Neural cell (in vitro differentiated cells): ENCODE results near the gene RNF7. TPM values are rescaled to one million over a fixed set of nuclear protein-coding genes. Genes with fewer than 3 reads are reported as not detected.

Experiments used
- H2AFZ ChIP-seq: fragments of 200-600, 300-800 bp; sonication (generic), shearing (Covaris generic); 2 replicates; pipeline ENCODE4 v1.6.0; 2014; ENCODE audit warnings: low read depth, mild to moderate bottlenecking, antibody characterized with exemption, low read length, moderate library complexity
- H3F3A ChIP-seq: fragments of 200-600 bp; shearing (Covaris generic); 2 replicates; pipeline ENCODE4 v1.6.1; 2016; ENCODE audit warnings: mild to moderate bottlenecking, moderate library complexity, mixed read lengths, antibody characterized with exemption, low read length; ENCODE audit not compliant: insufficient read depth, poor library complexity, severe bottlenecking
- H3K27ac ChIP-seq: fragments of 200-600, 300-800 bp; sonication (generic), shearing (Covaris generic); 2 replicates; pipeline ENCODE4 v1.5.1; 2014; ENCODE audit warnings: mild to moderate bottlenecking, low read length, moderate library complexity
- H3K27me3 ChIP-seq: fragments of 300-800, 200-600 bp; sonication (generic), shearing (Covaris generic); 2 replicates; pipeline ENCODE4 v1.6.0; 2014; ENCODE audit warnings: mild to moderate bottlenecking, low read depth, low read length, moderate library complexity; ENCODE audit not compliant: insufficient read depth
- H3K36me3 ChIP-seq: fragments of 300-800, 200-600 bp; sonication (generic), shearing (Covaris generic); 2 replicates; pipeline ENCODE4 v1.5.1; 2014; ENCODE audit warnings: mild to moderate bottlenecking, antibody characterized with exemption, low read length, moderate library complexity; ENCODE audit not compliant: insufficient read depth
- H3K4me2 ChIP-seq: fragments of 300-800, 200-600 bp; sonication (generic), shearing (Covaris generic); 2 replicates; pipeline ENCODE4 v1.6.0; 2014; ENCODE audit warnings: mild to moderate bottlenecking, low read length
- H3K4me3 ChIP-seq: fragments of 300-800, 200-600 bp; sonication (generic), shearing (Covaris generic); 2 replicates; pipeline ENCODE4 v1.5.1; 2014; ENCODE audit warnings: mild to moderate bottlenecking, low read length, moderate library complexity
- H3K79me2 ChIP-seq: fragments of 200-600 bp; shearing (Covaris generic); replicated peaks from 2 replicates; pipeline ENCODE4 v1.6.0; 2014; ENCODE audit warnings: mild to moderate bottlenecking, low read length, moderate library complexity; ENCODE audit not compliant: insufficient read depth
- H3K9ac ChIP-seq: fragments of 300-800, 200-600 bp; sonication (generic), shearing (Covaris generic); 2 replicates; pipeline ENCODE4 v1.6.1; 2016; ENCODE audit warnings: mild to moderate bottlenecking, low read length, mixed read lengths
- H3K9me2 ChIP-seq: fragments of 200-600 bp; shearing (Covaris generic); 2 replicates; pipeline ENCODE4 v1.6.1; 2016; ENCODE audit warnings: mild to moderate bottlenecking, low read length, mixed read lengths; ENCODE audit not compliant: insufficient read depth
- H3K9me3 ChIP-seq: fragments of 200-600, 300-800 bp; sonication (generic), shearing (Covaris generic); 2 replicates; pipeline ENCODE4 v1.6.1; 2016; ENCODE audit warnings: mild to moderate bottlenecking, mixed run types, low read length, moderate library complexity, mixed read lengths
- H4K20me1 ChIP-seq: fragments of 200-600 bp; shearing (Covaris generic); 2 replicates; pipeline ENCODE4 v1.6.1; 2016; ENCODE audit warnings: mild to moderate bottlenecking, mixed run types; ENCODE audit not compliant: insufficient read depth
- CTCF ChIP-seq: fragments of 450-650 bp; IDR thresholded peaks from 2 replicates; pipeline ENCODE4 v1.5.1; 2014; ENCODE audit warnings: antibody characterized with exemption, mild to moderate bottlenecking, moderate library complexity; ENCODE audit not compliant: poor library complexity, severe bottlenecking
- EP300 ChIP-seq: fragments of 450-650 bp; conservative IDR thresholded peaks from 2 replicates; pipeline ENCODE4 v1.6.1; 2014; ENCODE audit warnings: antibody characterized with exemption, mild to moderate bottlenecking, moderate library complexity; ENCODE audit not compliant: poor library complexity, severe bottlenecking
- EZH2 ChIP-seq: fragments of 200-600, 300-800 bp; shearing (Covaris generic), sonication (generic); IDR thresholded peaks from 2 replicates; pipeline ENCODE4 v1.6.1; 2014; ENCODE audit warnings: antibody characterized with exemption, low read length, borderline replicate concordance, mild to moderate bottlenecking; ENCODE audit not compliant: insufficient read depth, poor library complexity, severe bottlenecking
- MXI1 ChIP-seq: fragments of 450-650 bp; conservative IDR thresholded peaks from 2 replicates; pipeline ENCODE4 v1.6.1; 2014; ENCODE audit warnings: antibody characterized with exemption, mild to moderate bottlenecking; ENCODE audit not compliant: poor library complexity, severe bottlenecking
- POLR2AphosphoS5 ChIP-seq: IDR thresholded peaks from 2 replicates; pipeline ENCODE4 v1.6.1; 2012
- RAD21 ChIP-seq: fragments of 450-650 bp; conservative IDR thresholded peaks from 2 replicates; pipeline ENCODE4 v1.6.1; 2014; ENCODE audit warnings: antibody characterized with exemption, mild to moderate bottlenecking, moderate library complexity
- REST ChIP-seq: IDR thresholded peaks from 2 replicates; pipeline ENCODE4 v1.6.1; 2012; ENCODE audit warnings: borderline replicate concordance
- SMC3 ChIP-seq: fragments of 450-650 bp; conservative IDR thresholded peaks from 2 replicates; pipeline ENCODE4 v1.6.1; 2014; ENCODE audit warnings: antibody characterized with exemption, mild to moderate bottlenecking, moderate library complexity; ENCODE audit not compliant: poor library complexity
- TAF1 ChIP-seq: IDR thresholded peaks from 2 replicates; pipeline ENCODE4 v1.6.1; 2012; ENCODE audit warnings: low read depth
- polyA plus RNA-seq: library from polyadenylated mRNA; depleted of rRNA; stranded (reverse); fragments of >200 nt; gene quantifications from 2 replicates; pipeline ENCODE4 v1.2.3, GENCODE V29; 2014

The RNF7 gene
- polyA plus RNA-seq, 1 donor from 2014 or later, result 170 TPM

- Histone ChIP-seq H3K4me3 (no peak within 1 kb of the TSS), H3K27ac (no peak within 1 kb of the TSS), H3K79me2 (no peaks in the 10 kb centered on the region), H3K4me2 (no peak within 1 kb of the TSS), H3K9ac (no peak within 1 kb of the TSS), H3K9me3 (no peaks in the 10 kb centered on the region), H3K9me2 (no peaks in the 10 kb centered on the region), H2AFZ (no peak within 1 kb of the TSS), H3F3A (no peaks in the 10 kb centered on the region), H3K36me3 (no peaks in the 10 kb centered on the region), H3K27me3 (no peaks in the 10 kb centered on the region), H4K20me1 (no peaks in the 10 kb centered on the region)
- no peak for TF ChIP-seq REST
Observed at GRCh38 chr3:141763088-141763750, 25.1 kb downstream of the RNF7 start, which contains the start of gene GRK7. Gene GRK7 (plus strand): TSS chr3:141763408. CDS start chr3:141778285, 14,877 bp downstream.

- H3F3A ChIP-seq, result no peaks in the 10 kb centered on the region
- H3K79me2 ChIP-seq, result no peaks in the 10 kb centered on the region
- H2AFZ ChIP-seq, result no peak overlapping the region
- no peaks in the 10 kb centered on the region for H3K27me3 ChIP-seq
- H3K9me3 ChIP-seq, result no peaks in the 10 kb centered on the region
- H3K4me2 ChIP-seq, result no peak overlapping the region
- no peaks in the 10 kb centered on the region for H4K20me1 ChIP-seq
- no peak for TF ChIP-seq SMC3
- TF ChIP-seq MXI1, result no peak
- TF ChIP-seq RAD21, result no peak
- no peak for TF ChIP-seq POLR2AphosphoS5
- no peak for TF ChIP-seq EZH2
- H3K9ac ChIP-seq, result no peak overlapping the region
- no peak overlapping the region for H3K4me3 ChIP-seq
- no peak overlapping the region for H3K27ac ChIP-seq
- no peaks in the 10 kb centered on the region for H3K36me3 ChIP-seq
- no peaks in the 10 kb centered on the region for H3K9me2 ChIP-seq
Observed at GRCh38 chr3:141764045-141764444, 25.9 kb downstream of the RNF7 start.

- TF ChIP-seq EP300 (no peak), EZH2 (no peak), CTCF (no peak), POLR2AphosphoS5 (no peak), RAD21 (no peak), SMC3 (no peak), MXI1 (no peak), REST (no peak), TAF1 (no peak)
- Histone ChIP-seq H3K9me3 (no peaks in the 10 kb centered on the region), H3K79me2 (no peaks in the 10 kb centered on the region), H3K9me2 (no peaks in the 10 kb centered on the region), H3K27me3 (no peaks in the 10 kb centered on the region), H4K20me1 (no peaks in the 10 kb centered on the region), H3K36me3 (no peaks in the 10 kb centered on the region), H3F3A (no peaks in the 10 kb centered on the region), H3K4me3 (no peak overlapping the region), H3K4me2 (no peak overlapping the region), H2AFZ (no peak overlapping the region), H3K9ac (no peak overlapping the region), H3K27ac (no peak overlapping the region)
Observed at GRCh38 chr3:141764465-141764864, 26.4 kb downstream of the RNF7 start.
